OCI-LY3 (cell line): Measurements from ENCODE around the gene CEP250.

Source experiments
- H2AFZ ChIP-seq: fragments of 200-600, 300-600 bp; shearing (Covaris generic); 2 replicates; pipeline ENCODE4 v1.6.0; 2014; ENCODE audit warnings: antibody characterized with exemption, low read depth, low read length
- H3K27ac ChIP-seq: fragments of 200-600, 300-600 bp; sonication (generic); 2 replicates; pipeline ENCODE4 v1.5.1; 2014; ENCODE audit warnings: mild to moderate bottlenecking, low read length, moderate library complexity, mixed read lengths
- H3K27me3 ChIP-seq: fragments of 200-600, 300-600 bp; sonication (generic); 2 replicates; pipeline ENCODE4 v1.6.1; 2014; ENCODE audit warnings: low read depth, low read length, mixed read lengths
- H3K36me3 ChIP-seq: fragments of 200-600, 300-600 bp; sonication (generic); replicated peaks from 2 replicates; pipeline ENCODE3; 2014; ENCODE audit warnings: low read depth, low read length, mixed read lengths
- H3K4me1 ChIP-seq: fragments of 300-600, 200-600 bp; sonication (generic); 2 replicates; pipeline ENCODE4 v1.6.1; 2014; ENCODE audit warnings: low read length, mixed read lengths
- H3K4me2 ChIP-seq: fragments of 200-600, 300-600 bp; sonication (generic); 2 replicates; pipeline ENCODE4 v1.6.1; 2014; ENCODE audit warnings: low read length, mixed read lengths
- H3K4me3 ChIP-seq: fragments of 300-600, 200-600 bp; sonication (generic); 2 replicates; pipeline ENCODE4 v1.5.1; 2014; ENCODE audit warnings: antibody characterized with exemption, mild to moderate bottlenecking, low read length, moderate library complexity
- H3K79me2 ChIP-seq: fragments of 300-600, 200-600 bp; shearing (Covaris generic); 2 replicates; pipeline ENCODE4 v1.6.1; 2014; ENCODE audit warnings: mild to moderate bottlenecking, low read length, mixed read lengths
- H3K9ac ChIP-seq: fragments of 300-600, 200-600 bp; shearing (Covaris generic); 2 replicates; pipeline ENCODE4 v1.6.0; 2014; ENCODE audit warnings: mild to moderate bottlenecking, low read length, moderate library complexity
- H3K9me3 ChIP-seq: fragments of 200-600, 300-600 bp; shearing (Covaris generic); 2 replicates; pipeline ENCODE4 v1.6.1; 2014; ENCODE audit warnings: low read length, mixed read lengths; ENCODE audit not compliant: insufficient read depth
- H4K20me1 ChIP-seq: fragments of 200-600, 300-600 bp; sonication (generic); 2 replicates; pipeline ENCODE4 v1.6.1; 2016; ENCODE audit warnings: low read length, mixed read lengths; ENCODE audit not compliant: insufficient read depth
- CTCF ChIP-seq: fragments of 200-600, 300-600 bp; sonication (generic); IDR thresholded peaks from 2 replicates; pipeline ENCODE4 v1.5.1; 2014; ENCODE audit warnings: antibody characterized with exemption, low read length, low read depth
- EZH2phosphoT487 ChIP-seq: fragments of 200-600 bp; shearing (Covaris generic); IDR thresholded peaks from 2 replicates; pipeline ENCODE4 v1.6.1; 2018; ENCODE audit warnings: antibody characterized with exemption, mixed run types, low read depth

CEP250 gene

GRCh38 chr20:35568645-35569044, 113.2 kb downstream of the CEP250 start:
- no peaks in the 10 kb centered on the region for H3K9me3 ChIP-seq
- H3K4me2 ChIP-seq: no peak overlapping the region
- H3K9ac ChIP-seq: no peak overlapping the region
- TF ChIP-seq EZH2phosphoT487 (no peak), CTCF (peak; percentile 44)
- no peak overlapping the region for H2AFZ ChIP-seq
- peaks cover 11% of the 10 kb centered on the region for H3K27me3 ChIP-seq
- H4K20me1 ChIP-seq: no peaks in the 10 kb centered on the region
- no peak overlapping the region for H3K4me3 ChIP-seq
- H3K4me1 ChIP-seq: no peaks in the 10 kb centered on the region
- H3K36me3 ChIP-seq: no peaks in the 10 kb centered on the region
- H3K27ac ChIP-seq: no peak overlapping the region
- no peaks in the 10 kb centered on the region for H3K79me2 ChIP-seq
